ENCODE results near the gene MT1G.
"Not testable (repeated sequence)": the region's sequence is repeated elsewhere in the genome, so short reads cannot be mapped to it uniquely, and the experiment has no call there.

MT1G gene

DNA sequence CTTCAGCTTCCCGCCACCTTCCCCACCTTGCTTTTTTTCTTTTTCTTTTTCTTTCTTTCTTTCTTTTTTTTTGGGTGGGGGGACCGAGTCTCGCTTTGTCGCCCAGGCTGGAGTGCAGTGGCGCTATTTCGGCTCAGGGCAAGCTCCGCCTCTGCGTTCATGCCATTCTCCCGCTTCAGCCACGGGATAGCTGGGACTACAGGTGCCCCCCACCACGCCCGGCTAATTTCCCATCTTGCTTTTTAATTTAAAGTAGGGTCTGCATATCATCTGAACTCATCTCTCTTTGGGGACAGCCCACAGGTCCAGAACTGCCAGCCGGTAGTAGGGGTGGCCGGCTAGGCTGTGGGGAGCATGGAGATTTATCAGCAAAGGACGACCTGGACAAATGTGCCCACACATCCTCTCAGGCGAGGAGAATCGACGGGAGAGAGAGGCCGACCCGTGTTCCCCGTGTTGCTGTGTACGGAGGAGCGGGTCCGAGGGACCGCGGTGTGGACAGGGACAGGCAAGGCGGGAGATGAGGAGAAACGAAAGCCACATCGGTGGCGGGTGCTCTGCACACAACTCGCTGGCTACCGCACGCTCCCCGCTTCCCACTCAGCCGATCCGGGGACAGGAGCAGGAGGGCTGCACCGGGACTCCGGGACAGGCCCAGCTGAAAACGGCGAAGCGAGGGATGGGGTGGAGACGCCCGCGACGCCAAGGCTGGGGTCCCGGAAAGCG is 33.0 kb downstream of the MT1G start:
- no peak for FAIRE-seq

DNA sequence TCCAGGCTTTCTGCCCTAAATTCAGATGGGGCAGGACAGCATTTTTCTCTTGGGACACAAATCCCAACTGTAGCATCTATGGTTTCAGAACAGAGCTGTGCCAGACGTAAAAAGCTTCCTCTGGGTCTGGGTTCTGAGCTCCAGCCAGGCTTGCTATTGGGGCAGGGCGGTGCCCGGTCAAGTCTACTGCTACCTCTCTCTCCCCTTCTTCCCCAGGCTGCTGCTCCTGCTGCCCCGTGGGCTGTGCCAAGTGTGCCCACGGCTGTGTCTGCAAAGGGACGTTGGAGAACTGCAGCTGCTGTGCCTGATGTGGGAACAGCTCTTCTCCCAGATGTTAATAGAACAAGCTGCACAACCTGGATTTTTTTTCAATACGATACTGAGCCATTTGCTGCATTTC is 34.3 kb downstream of the MT1G start:
- no peak for FAIRE-seq

GRCh38 chr16:56632848-56633365 is 35.0 kb downstream of the MT1G start:
- FAIRE-seq, result no peak

GRCh38 chr16:56632156-56632847 is 35.6 kb downstream of the MT1G start, which contains the start of gene MT1M:
Gene MT1M (plus strand): TSS chr16:56632659. CDS start chr16:56632732, 73 bp downstream.
- FAIRE-seq, result no peak

DNA sequence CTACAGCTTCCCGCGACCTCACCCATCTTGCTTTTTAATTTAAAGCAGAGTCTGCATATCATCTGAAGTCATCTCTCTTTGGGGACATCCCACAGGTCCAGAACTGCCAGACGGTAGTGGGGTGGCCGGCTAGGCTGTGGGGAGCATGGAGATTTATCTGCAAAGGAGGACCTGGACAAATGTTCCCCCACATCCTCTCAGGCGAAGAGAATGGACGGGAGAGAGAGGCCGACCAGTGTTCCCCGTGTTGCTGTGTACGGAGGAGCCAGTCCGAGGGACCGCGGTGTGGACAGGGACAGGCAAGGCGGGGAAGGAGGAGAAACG is 36.1 kb downstream of the MT1G start:
- no peak for FAIRE-seq

GRCh38 chr16:56631197-56631596 is 36.7 kb downstream of the MT1G start:
- FAIRE-seq, result no peak

- no peak for FAIRE-seq
Observed at GRCh38 chr16:56630134-56630533, 37.7 kb downstream of the MT1G start.

- no peak for FAIRE-seq
Observed at GRCh38 chr16:56629531-56629930, 38.3 kb downstream of the MT1G start.

DNA sequence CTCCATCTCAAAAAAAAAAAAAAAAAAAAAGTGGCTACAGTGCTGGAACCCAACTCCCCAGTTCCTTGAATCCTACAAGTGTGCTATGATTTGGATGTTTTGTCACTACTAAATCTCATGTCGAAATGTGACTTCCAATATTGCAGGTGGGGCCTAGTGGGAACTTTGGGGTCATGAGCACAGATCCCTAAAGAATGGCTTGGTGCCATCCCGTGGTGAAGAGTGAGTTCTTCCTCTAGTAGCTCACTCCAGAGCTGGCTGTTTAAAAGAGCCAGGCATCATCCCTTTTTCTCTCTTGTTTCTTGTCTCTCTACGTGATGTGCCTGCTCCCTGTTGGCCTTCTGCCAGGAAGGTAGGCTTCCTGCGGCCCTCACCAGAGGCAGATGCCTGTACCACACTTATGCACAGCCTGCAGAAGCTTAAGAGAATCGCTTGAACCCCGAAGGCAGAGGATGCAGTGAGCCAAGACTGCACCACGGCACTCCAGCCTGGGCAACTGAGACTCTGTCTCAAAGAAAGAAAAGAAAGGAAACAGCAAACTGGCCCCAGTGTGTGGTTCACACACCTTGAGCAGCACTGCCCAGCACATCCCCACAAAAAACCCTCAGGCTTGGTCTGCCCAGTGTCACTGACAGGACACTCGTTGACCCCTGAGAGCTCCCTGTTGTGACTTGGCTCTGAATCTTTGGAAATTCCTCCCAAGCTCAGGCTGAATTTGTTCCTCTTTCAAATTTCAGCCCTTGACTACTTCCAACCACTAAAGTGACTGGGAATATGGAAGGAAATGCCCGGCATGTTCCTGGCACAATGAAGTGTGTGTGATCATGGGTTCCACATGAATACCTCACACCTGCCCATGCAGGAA is 39.1 kb downstream of the MT1G start:
- no peak for FAIRE-seq

DNA sequence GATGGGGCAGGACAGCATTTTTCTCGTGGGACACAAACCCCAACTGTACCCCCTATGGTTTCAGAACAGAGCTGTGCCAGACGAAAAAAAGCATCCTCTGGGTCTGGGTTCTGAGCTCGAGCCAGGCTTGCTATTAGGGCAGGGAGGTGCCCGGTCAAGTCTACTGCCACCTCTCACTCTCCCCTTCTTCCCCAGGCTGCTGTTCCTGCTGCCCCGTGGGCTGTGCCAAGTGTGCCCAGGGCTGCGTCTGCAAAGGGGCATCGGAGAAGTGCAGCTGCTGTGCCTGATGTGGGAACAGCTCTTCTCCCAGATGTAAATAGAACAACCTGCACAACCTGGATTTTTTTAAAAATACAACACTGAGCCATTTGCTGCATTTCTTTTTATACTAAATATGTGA is 41.2 kb downstream of the MT1G start:
- FAIRE-seq, result no peak

GRCh38 chr16:56625943-56626654 is 41.8 kb downstream of the MT1G start:
- no peak for FAIRE-seq

DNA sequence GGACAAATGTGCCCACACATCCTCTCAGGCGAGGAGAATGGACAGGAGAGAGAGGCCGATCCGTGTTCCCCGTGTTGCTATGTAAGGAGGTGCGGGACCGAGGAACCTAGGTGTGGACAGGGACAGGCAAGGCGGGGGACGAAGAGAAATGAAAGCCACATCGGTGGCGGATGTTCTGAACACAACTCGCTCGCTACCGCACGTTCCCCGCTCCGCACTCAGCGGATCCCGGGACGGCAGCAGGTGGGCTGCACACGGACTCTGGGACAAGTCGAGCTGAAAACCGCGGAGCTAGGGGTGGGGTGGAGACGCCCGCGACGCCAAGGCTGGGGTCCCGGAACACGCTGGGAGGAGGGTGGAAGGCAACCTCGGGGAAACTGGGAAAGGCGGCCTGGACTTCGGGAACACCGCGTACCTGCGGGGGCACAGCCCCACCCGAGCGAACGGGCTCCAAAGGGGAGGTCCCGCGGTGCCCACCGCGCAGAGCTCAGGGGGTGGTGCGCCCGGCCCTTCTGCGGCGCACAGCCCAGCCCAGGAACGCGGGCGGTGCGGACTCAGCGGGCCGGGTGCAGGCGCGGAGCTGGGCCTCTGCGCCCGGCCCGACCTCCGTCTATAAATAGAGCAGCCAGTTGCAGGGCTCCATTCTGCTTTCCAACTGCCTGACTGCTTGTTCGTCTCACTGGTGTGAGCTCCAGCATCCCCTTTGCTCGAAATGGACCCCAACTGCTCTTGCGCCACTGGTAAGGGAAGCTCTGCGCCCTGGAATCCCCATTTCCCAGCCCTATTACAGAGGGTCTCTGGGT is 42.5 kb downstream of the MT1G start, which contains the start of gene MT1E:
TSS of gene MT1E (plus strand) at position 642 of the 803 bp plus-strand sequence. CDS start at position 713, 71 bp downstream.
- no peak for FAIRE-seq

- no peak for FAIRE-seq
Observed at GRCh38 chr16:56623637-56624036, 44.2 kb downstream of the MT1G start.

- FAIRE-seq, result not testable (repeated sequence)
Observed at GRCh38 chr16:56623184-56623583, 44.7 kb downstream of the MT1G start.

DNA sequence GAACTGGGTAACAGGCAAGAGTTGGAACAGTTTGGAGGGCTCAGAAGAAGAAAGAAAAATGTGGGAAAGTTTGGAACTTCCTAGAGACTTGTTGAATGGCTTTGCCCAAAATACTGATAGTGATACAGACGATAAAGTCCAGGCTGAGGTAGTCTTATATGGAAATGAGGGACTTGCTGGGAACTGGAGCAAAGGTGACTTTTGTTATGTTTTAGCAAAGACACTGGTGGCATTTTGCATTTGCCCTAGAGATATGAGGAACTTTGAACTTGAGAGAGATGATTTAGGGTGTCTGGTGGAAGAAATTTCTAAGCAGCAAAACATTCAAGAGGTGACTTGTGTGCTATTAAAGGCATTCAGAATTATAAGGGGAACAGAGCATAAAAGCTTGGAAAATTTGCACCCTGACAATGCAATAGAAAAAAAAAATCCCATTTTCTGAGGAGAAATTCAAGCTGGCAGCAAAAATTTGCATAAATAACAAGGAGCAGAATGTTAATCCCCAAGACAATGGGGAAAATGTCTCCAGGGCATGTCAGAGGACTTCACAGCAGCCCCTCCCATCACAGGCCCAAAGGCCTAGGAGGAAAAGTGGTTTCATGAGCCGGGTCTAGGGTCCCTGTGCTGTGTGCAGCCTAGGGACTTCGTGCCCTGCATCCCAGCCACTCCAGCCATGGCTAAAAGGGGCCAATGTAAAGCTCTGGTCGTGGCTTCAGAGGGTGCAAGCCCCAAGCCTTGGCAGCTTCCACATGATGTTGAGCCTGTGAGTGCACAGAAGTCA is 46.0 kb downstream of the MT1G start:
- not testable (repeated sequence) for FAIRE-seq

- no peak for FAIRE-seq
Observed at GRCh38 chr16:56620339-56620897, 47.4 kb downstream of the MT1G start.

DNA sequence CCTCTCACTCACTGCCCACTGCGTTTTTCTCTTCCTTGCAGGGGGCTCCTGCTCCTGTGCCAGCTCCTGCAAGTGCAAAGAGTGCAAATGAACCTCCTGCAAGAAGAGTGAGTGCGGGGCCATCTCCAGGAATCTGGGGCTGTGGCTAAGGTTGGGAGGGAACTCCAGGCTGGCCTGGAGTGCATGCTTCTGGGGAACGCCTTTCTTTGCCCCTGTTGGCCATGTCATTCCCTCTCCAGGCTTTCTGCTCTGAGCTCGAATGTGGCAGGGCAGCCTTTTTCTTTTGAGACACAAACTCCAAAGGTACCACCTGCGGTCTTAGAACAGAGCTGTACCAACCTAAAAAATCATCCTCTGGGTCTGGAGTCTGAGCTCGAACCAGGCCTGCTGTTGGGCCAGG is 49.7 kb downstream of the MT1G start:
- no peak for FAIRE-seq

DNA sequence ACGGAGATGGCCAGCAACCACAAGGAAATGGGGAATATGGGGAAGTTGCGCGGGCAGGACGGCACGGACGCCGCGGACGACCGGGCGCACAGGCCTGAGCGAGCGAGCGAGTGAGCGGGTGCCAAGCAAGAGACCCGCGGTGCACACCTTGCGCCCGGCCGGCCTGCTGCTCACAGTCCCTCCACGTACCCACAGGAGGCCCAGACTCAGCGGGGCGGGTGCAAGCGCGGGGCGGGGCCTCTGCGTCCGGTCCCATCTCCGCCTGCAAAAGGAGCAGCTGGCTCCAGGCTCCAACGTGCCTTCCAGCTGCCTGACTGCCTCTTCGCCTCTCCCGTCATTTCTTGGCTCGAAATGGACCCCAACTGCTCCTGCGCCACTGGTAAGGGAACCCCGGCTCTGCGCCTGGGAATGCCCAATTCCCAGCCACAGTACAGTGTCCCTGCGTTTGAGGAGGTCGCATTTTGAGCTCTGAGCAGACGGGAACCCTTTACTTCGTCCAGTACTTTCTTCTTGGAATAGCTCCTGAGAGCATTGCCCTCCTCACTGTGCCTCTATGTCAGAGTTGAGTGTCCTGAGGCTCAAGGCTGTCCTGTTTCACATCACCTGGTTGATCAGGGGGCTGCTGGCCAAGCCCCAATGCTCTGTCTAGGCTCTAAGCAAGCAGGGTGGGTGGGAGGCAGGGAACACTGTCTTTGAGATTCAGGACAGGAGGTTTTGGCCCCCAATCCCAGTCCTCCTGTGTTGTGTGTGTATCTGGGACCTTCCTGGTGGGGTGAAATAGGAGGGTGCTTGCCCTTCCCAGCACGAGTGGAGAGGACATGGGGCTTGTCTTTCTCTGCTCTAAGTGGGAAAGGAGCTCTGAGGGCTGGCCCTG is 50.4 kb downstream of the MT1G start:
- FAIRE-seq, result no peak
